Measurements from ENCODE around the gene TMEM238. TPM values are rescaled to one million over a fixed set of nuclear protein-coding genes. Genes with fewer than 3 reads are reported as not detected.
"Not testable (repeated sequence)": the region's sequence is repeated elsewhere in the genome, so short reads cannot be mapped to it uniquely, and the experiment has no call there.

The TMEM238 gene
- total RNA-seq, 1 donor from 2014 or later: 0.41 TPM

DNA sequence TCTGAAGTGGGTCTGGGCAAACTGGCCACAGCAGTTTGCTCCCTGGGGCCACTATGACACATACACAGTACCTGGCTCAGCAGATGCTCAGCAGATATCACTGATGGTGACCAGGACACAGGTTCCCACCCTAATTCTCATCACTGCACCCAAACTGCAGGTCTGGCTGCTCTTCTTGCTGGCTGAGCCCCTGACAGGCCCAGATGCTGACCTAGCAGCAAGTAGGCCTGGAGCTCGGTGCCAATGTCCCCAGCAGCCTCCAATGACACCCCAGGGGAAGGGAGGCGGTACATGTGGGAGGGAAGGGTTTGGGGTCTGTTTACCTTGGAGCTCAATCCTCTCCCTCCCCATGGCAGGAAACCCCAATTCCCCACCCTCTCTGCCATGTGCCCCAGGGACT is 18.4 kb upstream of the TMEM238 start:
- DNase-seq (ENCODE audit: low spot score in 2 of 2): no peak
- no peak for FAIRE-seq

DNA sequence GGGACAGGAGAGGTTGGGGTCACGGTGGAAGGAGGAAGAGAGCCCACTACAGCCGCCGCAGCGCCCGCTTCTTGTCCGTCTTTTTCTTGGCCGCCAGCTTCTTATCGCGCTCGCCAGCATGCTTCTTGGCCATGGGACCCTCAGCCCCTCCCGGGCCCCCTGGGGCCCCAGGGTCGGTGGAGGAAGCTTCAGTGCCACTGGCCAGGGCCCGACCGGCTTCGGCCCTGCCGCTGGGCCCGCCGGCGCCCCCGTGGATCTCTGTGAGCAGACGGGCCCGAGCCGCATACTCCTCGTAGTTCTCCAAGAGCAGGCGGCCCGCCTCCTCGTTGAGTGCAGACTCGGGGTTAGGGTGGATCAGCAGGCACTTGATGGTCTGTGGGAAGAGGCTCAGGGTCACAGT is 17.3 kb upstream of the TMEM238 start:
- DNase-seq (ENCODE audit: low spot score in 2 of 2); FAIRE-seq: not testable (repeated sequence)

DNA sequence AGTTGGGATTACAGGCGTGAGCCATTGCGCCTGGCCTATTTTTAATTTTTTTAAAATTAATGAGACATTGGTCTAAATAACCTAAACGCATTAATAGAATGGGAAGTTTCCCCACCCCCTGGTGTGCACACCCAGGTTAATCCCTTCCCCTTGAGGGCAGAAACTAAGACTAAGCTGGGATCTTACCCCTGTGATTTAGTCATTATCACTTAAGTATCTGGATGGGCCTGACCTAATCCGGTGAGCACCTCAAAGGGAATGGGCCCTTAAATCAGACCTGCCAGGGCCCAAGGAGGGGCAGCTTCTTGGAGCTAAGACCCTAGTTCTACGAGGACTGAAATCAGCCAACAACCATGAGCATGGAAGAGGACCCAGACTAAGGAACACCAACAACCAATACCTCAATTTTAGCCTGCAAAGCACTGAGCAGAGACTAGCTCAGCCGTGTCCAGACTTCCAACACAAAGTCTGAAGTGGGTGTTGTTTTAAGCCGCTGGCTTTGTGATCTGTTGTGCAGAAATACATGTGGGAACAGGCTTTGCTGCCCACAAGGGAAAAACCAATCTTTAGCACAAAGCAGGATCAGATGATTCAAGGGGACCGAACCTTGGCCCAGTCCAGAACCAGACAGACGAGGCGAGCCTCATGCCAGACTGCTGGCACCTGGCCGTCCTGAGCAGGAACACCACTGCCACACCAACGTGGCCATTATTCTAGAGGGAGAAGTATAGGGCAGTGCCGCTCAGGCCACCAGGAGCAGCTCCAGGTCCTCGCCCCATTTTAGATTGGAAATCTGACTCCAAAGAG is 16.4 kb upstream of the TMEM238 start:
- no peak for FAIRE-seq
- no peak for DNase-seq (ENCODE audit: low spot score in 2 of 2)

DNA sequence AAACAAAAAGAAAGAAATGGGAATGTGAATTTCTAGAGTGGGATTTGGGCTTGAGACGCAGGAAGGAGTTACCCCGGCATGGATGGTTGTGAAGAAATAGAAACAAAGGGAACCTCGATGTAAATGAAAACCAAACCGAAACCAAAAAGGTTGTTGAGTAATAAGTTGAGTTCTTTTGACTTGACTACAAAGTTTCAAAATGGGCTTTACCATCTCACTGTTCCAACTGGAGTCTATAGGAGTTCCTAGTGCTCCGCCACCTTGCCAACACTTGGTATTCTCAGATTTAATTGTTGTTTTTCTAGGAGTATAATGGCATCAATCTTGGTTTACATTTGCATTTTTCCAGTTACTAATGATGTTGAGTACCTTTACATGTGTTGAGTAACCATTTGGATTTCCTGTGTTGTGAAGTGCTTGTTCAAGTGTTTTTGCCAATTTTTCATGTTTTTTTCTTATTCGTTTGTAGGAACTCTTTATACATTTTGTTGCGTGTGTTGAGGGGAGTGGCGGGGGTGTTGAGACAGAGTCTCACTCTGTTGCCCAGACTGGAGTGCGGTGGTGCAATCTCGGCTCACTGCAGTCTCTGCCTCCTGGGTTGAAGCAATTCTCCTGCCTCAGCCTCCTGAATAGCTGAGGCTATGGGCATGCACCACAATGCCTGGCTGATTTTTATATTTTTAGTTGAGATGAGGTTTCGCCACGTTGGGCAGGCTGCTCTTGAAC is 14.3 kb upstream of the TMEM238 start:
- DNase-seq (ENCODE audit: low spot score in 2 of 2): no peak
- FAIRE-seq: no peak

DNA sequence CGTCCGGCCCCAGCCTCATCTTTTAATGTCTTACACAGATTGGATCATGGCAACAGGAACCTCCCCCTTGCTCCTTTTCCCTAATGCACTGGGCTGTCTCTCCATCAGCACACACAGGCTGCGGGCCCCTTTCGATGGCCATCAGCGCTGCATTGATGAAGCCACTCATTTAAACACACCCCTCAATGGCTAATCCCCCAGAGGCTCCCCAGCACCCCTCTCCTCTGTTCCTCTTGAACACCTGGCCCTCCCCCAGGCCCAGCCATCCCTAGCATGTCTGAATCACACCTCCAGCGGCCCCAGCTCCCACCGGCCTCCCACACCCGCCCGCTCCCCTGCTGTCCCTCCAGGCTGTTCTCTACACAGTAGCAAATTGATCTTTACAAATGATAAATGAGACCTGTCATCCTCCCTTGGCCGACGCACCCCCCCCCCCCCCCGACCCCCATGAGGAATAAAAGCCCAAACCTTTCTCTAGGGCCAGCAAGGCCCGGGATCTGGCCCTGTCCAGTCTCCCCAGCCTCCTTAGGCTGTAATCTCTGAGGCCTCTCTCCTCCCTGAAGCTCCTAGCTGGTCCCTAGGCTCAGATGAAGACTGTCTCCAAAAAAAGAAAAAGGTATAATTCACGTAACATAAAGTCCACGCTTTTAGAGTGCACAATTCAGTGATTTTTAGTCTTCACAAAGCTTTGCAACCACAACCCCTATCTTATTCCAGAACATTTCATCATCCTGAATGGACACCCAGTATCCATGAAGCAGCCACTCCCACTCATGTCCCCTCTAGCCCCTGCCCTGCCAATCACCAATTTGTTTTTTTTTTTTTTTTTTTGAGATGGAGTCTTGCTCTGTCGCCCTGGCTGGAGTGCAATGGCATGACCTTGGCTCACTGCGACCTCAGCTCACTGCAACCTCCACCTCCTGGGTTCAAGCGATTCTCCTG is 9.0 kb upstream of the TMEM238 start:
- no peak for DNase-seq (ENCODE audit: low spot score in 2 of 2)
- FAIRE-seq: no peak

DNA sequence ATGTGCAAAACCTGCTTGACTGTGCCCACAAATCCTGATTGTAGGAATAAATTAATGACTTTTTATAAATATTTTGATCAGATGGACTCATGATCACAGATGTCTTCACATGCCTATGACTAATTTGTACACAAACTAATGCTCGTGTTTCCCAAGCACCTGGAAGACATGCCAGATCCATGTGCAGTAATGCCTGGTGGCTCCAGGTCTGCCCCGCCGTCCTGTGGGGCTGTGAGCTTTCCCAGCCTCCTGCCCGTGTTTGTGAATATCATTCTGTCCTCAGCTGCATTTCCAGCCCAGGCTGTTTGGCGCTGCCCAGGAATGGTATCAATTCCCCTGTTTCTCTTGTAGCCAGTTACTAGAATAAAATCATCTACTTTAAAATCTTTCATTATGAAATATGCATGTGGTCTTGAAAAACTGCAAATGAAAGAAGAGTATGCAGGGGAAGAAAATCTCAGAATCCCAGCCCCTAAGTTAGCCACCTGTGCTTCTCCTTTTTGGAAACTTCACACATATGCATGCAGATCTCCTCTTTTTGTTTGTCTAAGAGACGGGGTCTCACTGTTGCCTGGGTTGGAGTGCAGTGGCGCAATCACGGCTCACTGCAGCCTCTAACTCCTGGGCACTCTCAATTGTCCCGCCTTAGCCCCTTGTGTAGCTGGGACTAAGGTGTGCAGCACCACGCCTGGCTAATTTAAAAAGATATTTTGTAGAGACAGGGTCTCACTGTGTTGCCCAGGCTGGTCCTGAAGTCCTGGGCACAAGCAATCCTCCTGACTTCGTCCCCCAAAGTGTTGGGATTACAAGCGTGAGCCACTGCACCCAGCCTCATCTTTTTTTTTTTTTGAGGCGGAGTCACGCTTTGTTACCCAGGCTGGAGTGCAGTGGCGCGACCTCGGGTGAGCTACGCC is 7.9 kb upstream of the TMEM238 start:
- DNase-seq (ENCODE audit: low spot score in 2 of 2) (no peak), FAIRE-seq (no peak)

DNA sequence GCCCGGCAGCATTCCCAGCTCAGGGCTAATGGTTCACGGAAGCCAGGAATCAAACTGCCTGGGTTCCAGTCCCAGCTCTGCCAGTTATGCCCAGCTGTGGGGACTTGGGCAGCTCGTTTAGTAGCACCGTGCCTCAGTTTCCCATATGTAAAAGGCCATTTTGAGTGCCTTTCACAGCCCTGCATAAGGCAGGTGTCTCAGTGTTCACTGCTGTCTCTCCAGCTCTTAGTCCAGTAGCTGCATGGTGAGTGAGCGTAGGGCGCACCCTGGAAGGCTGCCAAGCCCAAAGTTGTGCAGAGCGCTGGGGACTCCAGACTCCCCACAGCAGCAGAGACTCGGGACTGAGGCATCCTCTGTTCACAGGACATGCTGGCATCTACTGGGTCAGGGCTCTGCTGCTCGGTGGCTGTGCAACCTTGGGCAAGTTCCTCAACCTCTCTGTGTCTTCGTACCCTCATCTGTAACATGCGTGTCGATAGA is 7.1 kb upstream of the TMEM238 start:
- no peak for DNase-seq (ENCODE audit: low spot score in 2 of 2)
- no peak for FAIRE-seq

DNA sequence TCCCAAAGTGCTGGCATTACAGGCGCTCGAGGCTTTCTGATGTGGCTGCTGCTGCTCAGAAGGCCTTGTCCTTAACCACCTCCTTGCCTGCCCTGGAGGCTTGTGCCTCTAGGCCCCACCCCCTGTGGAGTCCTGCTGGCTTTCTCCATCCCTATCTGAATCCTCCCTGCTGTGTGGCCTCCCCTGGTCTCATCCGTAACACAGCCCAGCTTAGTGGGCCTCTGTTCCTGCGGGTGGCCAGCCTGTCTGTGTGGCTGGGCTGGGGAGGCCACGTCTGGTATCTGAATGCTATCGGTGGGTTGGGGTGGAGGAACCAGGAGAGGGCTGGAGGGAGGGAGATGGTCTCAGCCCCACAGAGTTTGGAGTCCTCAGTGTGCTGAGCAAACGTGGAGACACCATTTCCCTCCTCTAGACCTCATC is 6.4 kb upstream of the TMEM238 start:
- FAIRE-seq: no peak
- no peak for DNase-seq (ENCODE audit: low spot score in 2 of 2)

DNA sequence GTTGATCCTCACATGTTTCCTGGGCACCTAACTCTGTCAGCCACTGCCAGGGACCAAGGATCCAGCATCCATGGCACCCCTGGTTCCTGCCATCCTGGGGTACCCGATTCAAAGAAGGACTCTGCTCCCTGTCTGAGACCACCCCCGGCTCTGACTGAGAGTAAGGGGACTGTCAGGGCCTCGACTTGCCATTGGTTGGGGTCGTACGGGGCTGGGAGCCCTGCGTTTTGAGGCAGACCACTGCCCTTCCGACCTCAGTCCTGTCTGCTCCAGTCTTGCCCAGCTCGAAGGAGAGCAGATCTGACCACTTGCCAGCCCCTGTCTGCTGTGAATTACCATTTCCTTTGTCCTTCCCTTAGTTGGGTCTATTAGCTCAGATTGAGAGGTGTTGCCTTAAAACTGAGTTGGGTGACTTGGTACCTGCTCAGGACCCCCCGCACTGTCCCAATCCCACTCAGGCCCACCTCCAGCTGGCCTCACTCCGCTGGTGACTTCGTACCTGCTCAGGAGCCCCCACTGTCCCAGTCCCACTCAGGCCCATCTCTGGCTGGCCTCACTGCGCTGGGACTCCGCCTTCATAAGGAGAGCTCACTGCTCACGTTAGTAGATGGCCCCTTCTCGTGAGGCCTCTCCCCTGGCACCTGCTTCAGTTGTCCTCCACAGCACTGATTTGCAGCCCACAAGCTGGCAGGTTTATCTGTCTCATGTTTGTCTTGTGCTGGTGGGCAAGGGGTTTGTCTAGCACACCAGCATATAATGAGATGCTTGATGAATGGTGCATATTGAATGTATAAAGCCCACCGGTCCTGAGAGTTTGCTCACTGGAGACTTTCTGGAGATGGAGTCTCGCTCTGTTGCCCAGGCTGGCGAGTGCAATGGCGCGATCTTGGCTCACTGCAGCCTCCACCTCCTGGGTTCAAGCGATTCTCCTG is 5.6 kb upstream of the TMEM238 start:
- no peak for DNase-seq (ENCODE audit: low spot score in 2 of 2)
- no peak for FAIRE-seq

DNA sequence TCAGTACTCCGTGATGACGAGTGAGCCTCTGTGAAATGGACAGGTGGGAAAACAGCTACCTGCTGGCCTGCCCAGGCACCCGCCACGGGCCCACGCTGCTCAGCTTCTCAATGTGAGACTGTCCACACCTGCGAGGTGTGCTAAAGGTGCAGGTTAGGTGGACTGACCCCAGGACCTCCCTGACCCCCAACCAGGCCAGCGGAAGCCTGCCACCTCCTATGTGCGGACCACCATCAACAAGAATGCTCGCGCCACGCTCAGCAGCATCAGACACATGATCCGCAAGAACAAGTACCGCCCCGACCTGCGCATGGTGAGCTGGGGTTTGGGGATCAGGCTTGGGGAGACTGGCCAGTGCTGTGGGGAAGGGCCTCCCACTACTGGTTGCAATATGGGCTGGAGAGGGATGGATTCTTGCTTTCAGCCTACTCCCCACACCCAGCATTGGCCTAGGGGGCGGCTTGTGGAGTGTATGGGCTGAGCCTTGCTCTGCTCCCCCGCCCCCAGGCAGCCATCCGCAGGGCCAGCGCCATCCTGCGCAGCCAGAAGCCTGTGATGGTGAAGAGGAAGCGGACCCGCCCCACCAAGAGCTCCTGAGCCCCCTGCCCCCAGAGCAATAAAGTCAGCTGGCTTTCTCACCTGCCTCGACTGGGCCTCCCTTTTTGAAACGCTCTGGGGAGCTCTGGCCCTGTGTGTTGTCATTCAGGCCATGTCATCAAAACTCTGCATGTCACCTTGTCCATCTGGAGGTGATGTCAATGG is 3.8 kb upstream of the TMEM238 start:
- no peak for FAIRE-seq

DNA sequence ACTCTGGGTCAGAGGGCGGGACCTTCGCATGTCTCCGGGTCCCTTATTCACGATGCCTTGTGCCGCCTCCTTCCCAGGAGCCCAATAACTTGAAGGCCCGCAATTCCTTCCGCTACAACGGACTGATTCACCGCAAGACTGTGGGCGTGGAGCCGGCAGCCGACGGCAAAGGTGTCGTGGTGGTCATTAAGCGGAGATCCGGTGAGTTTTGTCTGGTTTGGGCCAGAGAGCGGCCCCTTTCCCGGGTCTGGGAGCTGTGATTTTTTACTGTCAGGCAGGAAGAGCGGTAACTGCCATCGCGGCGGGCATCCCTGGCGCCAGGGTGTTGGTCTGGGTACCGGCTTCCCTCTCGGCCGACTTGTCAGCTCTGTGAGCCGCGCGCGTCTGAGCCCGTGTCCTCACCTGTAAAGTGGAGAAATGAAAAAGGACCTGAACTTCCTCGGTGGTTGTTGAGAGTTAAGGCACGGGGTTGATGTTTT is 2.4 kb upstream of the TMEM238 start:
- FAIRE-seq (no peak), DNase-seq (ENCODE audit: low spot score in 2 of 2) (no peak)

More for the DNA sequence above, 3.8 kb upstream of the TMEM238 start:
- no peak for DNase-seq (ENCODE audit: low spot score in 2 of 2)

DNA sequence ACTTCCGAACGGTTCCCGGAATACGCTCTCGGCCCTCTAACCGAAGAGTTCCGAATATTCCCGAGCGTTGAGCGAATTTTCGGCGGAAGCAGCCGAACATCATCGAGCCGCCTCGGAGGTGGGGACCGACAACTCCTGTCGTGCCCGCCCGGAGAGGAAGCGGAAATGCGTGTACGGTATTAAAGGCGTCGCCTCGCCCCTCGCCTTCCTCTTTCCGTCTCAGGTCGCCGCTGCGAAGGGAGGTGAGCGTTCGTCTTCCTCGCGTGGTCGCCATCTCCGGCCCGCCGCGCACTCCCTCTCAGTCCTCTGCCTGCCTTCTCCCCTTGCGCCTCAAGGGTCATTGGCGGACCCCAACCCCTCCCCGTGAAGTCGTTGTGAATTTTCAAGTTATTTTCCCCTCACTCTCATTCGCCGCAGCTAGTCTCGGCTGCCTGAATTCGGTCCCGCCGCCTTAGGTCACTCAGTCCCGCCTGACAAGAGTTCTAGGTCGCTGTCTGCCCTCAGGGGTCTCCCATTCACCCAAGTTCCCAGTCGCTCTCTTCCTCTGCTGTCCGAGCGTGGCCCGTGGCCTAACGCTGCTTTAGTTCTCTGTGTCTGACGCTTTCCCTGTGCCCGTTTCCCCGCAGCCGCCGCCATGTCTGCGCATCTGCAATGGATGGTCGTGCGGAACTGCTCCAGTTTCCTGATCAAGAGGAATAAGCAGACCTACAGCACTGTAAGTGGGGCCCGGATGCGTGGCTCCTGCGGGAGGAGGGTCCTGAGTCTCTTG is 1.8 kb upstream of the TMEM238 start, which contains the start of gene RPL28:
TSS of gene RPL28 (plus strand) at position 209 of the 769 bp plus-strand sequence. CDS start at position 635, 426 bp downstream.
- DNase-seq (ENCODE audit: low spot score in 2 of 2) (peak; percentile 97), FAIRE-seq (peak; percentile 64)

DNA sequence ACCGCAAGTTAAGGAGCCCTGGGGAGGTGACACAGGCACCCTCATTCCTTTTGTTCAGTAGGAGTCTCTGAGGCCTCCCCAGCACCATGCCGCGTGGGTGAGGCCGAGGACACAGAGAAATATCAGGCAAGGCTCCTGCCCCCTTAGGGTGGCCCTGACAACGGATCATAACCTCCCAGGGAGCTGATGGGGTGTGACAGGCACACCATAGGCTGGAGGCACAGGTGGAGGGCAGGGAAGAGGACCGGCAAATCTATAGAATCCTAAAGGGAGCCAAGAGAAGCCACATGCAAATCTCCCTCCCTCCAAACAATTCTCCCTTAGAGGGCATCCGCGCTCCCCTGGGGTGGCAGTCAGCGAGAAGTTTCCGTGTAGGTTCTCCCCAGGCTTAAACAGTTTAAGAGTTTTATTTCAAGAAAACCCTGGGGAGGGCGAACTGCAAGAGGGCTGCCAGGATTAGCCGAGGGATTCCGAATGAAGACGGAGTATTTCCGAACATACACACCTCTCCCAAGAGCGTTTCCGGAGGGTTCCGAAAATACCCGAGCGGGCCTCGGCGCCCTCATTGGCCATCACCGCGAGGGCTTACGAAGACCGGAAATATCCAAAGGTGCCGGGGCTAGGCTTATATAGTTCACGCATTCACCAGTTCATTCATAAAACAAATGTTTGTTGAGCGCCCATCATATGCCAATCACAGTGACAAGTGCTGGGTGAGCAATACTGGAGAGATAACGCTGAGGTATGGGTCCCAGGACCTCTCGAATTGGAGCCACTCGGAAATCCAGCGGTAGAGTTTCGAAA is 1.0 kb upstream of the TMEM238 start:
- no peak for FAIRE-seq
- peak; percentile 85 to 94 for DNase-seq (ENCODE audit: low spot score in 2 of 2)

DNA sequence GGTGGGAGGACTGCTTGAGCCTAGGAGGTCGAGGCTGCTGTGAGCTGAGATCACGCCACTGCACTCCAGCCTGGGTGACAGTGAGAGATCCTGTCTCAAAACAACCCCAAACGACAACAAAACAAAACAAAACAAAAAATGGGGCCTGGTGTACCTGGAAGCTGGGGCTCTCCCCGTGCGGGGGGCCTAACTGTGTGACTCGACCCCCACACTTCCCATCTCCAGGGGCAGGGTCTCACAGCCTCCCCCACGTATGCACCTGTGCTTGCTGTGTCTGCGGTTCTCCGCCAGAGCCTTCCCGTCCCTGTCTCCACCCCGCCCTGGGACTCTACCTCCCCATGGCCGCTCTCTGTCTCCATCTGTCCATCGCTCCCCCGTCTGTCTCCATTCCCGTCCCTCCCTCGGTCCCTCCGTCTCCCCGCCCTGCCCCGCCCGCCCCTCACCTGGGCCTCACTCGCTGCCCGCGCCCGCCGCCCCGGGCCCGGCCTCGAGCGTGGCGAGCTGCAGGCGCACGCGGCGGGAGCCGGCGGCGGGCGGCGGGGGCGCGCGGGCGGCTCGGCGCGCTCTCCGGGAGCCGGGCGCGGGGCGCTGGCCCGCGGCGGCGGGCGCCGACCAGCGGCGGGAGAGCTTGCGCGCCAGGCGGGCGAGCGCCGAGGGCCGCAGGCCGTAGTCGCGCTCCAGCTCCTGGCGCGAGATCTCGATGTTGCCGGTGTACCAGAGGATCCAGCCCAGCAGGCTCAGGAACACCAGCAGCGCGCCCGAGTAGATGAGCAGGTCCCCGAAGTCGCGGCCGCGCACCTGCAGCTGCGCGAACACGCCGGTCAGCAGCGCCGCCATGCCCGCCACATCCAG is 587 bp downstream of the TMEM238 start:
- DNase-seq (ENCODE audit: low spot score in 2 of 2) (peak; percentile 82 to 88), FAIRE-seq (no peak)

DNA sequence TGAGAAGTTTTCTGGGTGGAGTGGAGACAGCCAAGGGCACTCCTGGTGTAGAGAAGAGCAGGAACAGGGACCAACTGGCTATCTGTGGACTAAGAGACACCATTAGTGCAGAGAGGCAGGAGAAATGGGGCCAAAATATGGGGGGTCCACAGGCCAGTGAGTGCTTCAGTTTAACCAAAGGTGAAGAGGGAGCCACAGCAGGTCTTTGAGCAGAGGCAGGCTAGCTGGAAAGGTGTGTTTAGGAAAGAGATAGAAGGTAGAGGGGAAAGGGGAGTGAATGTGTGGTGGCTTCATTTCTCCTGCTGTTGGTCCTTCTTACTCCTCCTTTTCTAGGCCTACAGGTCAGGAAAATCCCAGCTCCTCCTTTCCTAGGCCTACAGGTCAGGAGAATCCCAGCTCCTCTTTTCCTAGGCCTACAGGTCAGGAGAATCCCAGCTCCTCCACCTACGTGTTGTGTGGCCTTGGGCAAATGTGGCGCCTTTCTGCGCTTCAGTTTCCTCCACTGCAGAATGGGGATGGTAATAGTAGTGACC is 1.5 kb downstream of the TMEM238 start:
- no peak for DNase-seq (ENCODE audit: low spot score in 2 of 2)
- FAIRE-seq: no peak

All from frontal cortex (tissue), 4 donors.